ENCODE measurements around the gene CST7.

CST7 gene, protein sequence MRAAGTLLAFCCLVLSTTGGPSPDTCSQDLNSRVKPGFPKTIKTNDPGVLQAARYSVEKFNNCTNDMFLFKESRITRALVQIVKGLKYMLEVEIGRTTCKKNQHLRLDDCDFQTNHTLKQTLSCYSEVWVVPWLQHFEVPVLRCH

DNA sequence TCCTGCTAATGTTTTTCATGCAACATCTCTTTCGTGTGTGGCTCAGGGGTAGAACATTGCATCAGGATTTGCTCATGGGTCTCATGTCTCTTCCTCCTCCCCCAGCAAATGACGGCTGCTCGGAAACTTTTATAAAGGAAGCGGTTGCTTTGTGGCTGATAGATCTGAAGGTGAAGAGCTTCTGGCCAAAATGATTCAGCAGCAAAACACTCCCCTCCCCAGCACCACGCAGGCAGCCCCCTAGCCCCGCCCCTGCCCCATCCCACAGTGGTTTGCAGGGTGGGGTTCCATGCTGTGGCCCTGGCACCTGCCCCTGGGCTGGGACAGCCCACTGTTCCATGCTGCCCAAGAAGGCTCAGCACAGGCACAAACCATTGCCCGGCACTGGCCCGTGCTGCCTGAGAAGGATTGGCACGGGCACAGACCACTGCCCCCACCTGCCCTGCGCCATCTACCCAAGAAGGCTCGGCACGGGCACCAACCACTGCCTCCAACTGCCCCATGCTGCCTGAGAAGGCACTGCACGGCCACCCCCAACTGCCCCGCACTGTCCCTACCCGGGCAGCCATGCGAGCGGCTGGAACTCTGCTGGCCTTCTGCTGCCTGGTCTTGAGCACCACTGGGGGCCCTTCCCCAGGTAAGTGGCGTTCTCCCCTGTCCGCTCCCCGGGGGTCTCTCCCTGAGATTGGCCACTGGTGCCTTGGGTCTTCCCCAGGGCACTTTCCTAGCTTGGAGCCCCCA, at the start of gene CST7:
Gene CST7, plus strand, starts transcription at position 331 of the 741 bp plus-strand sequence. Its CDS starts 237 bp downstream, at position 568.
- Histone ChIP-seq H3K27me3 (ENCODE audit: insufficient read depth, low read length, poor library complexity) (no peaks in the 10 kb centered on the region), H3K9me3 (ENCODE audit: insufficient read depth, low read length, severe bottlenecking) (peaks cover 2% of the 10 kb centered on the region), H3K27ac (ENCODE audit: low read length) (peak within 1 kb of the TSS; percentile 75), H3K4me3 (ENCODE audit: low read depth in 1 of 2, low read length in 2 of 2) (peak within 1 kb of the TSS in 1 of 2 experiments; percentile 10; a peak in 1 of 4 replicates), H4K20me1 (ENCODE audit: insufficient read depth, low read length) (no peaks in the 10 kb centered on the region; the same call in 1 of the 2 replicates), H3K79me2 (ENCODE audit: insufficient read depth, low read length) (no peaks in the 10 kb centered on the region), H3K36me3 (ENCODE audit: insufficient read depth, low read length) (peaks cover 6% of the 10 kb centered on the region; the same call in 1 of the 2 replicates), H3K4me2 (ENCODE audit: insufficient read depth, low read length) (peak within 1 kb of the TSS; percentile 50), H2AFZ (ENCODE audit: low read depth, low read length) (0 out of 2 replicates have a peak within 1 kb of the TSS, but pooled peaks have one; percentile 0), H3K9ac (ENCODE audit: low read depth, low read length) (peak within 1 kb of the TSS; percentile 16; the same call in 1 of the 2 replicates), H3K4me1 (ENCODE audit: insufficient read depth, low read length) (peaks cover 18% of the 10 kb centered on the region)
- DNase-seq, result peak; percentile 95
- peak; percentile 96 for ATAC-seq (ENCODE audit: insufficient read depth, low read depth)
- TF ChIP-seq, protein P1, sequence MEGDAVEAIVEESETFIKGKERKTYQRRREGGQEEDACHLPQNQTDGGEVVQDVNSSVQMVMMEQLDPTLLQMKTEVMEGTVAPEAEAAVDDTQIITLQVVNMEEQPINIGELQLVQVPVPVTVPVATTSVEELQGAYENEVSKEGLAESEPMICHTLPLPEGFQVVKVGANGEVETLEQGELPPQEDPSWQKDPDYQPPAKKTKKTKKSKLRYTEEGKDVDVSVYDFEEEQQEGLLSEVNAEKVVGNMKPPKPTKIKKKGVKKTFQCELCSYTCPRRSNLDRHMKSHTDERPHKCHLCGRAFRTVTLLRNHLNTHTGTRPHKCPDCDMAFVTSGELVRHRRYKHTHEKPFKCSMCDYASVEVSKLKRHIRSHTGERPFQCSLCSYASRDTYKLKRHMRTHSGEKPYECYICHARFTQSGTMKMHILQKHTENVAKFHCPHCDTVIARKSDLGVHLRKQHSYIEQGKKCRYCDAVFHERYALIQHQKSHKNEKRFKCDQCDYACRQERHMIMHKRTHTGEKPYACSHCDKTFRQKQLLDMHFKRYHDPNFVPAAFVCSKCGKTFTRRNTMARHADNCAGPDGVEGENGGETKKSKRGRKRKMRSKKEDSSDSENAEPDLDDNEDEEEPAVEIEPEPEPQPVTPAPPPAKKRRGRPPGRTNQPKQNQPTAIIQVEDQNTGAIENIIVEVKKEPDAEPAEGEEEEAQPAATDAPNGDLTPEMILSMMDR (IDR thresholded peaks at IDR 0.05; ENCODE audit: borderline replicate concordance, extremely low read depth, low read length, poor library complexity, severe bottlenecking), result no peak
- TF ChIP-seq EZH2 (IDR thresholded peaks at IDR 0.05; ENCODE audit: borderline replicate concordance, low read depth, low read length, severe bottlenecking), result no peak

DNA sequence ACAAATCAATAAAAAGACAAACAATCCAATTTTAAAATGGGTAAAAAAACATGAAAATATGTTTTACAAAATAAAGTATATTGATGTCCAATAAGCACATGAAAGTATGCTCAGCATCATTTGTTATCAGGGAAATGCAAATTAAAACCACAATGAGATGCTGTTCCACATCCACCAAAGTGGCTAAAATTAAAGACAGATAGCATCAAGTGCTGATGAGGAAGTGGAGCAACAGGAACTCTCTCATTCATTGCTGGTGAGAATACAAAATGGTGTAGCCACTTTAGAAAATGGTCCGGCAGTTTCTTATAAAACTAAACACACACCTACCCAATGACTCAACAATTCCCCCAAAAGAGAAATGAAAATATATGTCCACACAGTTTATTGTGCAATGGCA, 42.3 kb upstream of the CST7 start:
- ATAC-seq (ENCODE audit: insufficient read depth, low read depth), result no peak
- Histone ChIP-seq H3K9ac (ENCODE audit: low read depth, low read length) (no peak overlapping the region), H3K4me2 (ENCODE audit: insufficient read depth, low read length) (no peak overlapping the region), H3K79me2 (ENCODE audit: insufficient read depth, low read length) (no peaks in the 10 kb centered on the region), H4K20me1 (ENCODE audit: insufficient read depth, low read length) (no peaks in the 10 kb centered on the region), H2AFZ (ENCODE audit: low read depth, low read length) (no peak overlapping the region), H3K27ac (ENCODE audit: low read length) (no peak overlapping the region), H3K4me1 (ENCODE audit: insufficient read depth, low read length) (no peaks in the 10 kb centered on the region), H3K36me3 (ENCODE audit: insufficient read depth, low read length) (no peaks in the 10 kb centered on the region), H3K27me3 (ENCODE audit: insufficient read depth, low read length, poor library complexity) (no peaks in the 10 kb centered on the region), H3K4me3 (ENCODE audit: low read depth in 1 of 2, low read length in 2 of 2) (no peak overlapping the region), H3K9me3 (ENCODE audit: insufficient read depth, low read length, severe bottlenecking) (peaks cover 18% of the 10 kb centered on the region)
- DNase-seq, result no peak
- no peak for TF ChIP-seq EZH2 (IDR thresholded peaks at IDR 0.05; ENCODE audit: borderline replicate concordance, low read depth, low read length, severe bottlenecking)
- TF ChIP-seq, protein P1 (IDR thresholded peaks at IDR 0.05; ENCODE audit: borderline replicate concordance, extremely low read depth, low read length, poor library complexity, severe bottlenecking), result no peak

DNA sequence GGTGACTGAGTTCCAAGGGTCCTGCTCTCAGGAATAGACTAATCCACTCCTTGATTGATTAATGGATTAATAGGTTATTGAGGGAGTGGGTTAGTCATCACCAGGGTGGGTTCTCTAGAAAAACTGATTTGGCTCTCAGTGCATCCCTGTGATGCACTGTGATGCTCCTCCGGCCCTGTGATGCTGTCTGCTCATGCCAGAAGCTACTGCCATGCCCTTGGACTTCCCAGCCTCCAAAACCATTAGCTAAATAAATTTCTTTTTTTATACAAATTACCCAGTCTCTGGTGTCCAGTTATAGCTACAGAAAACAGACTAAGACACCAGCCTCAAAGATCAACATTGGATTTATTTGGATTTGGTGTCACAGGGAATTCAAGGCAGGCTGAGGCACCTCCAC, 40.4 kb upstream of the CST7 start:
- Histone ChIP-seq H3K4me3 (ENCODE audit: low read depth in 1 of 2, low read length in 2 of 2) (no peak overlapping the region), H2AFZ (ENCODE audit: low read depth, low read length) (no peak overlapping the region), H4K20me1 (ENCODE audit: insufficient read depth, low read length) (no peaks in the 10 kb centered on the region), H3K9me3 (ENCODE audit: insufficient read depth, low read length, severe bottlenecking) (peaks cover 18% of the 10 kb centered on the region), H3K79me2 (ENCODE audit: insufficient read depth, low read length) (no peaks in the 10 kb centered on the region), H3K4me1 (ENCODE audit: insufficient read depth, low read length) (no peaks in the 10 kb centered on the region), H3K27ac (ENCODE audit: low read length) (no peak overlapping the region), H3K4me2 (ENCODE audit: insufficient read depth, low read length) (no peak overlapping the region), H3K9ac (ENCODE audit: low read depth, low read length) (no peak overlapping the region), H3K27me3 (ENCODE audit: insufficient read depth, low read length, poor library complexity) (no peaks in the 10 kb centered on the region), H3K36me3 (ENCODE audit: insufficient read depth, low read length) (no peaks in the 10 kb centered on the region)
- no peak for ATAC-seq (ENCODE audit: insufficient read depth, low read depth)
- DNase-seq, result no peak
- no peak for TF ChIP-seq EZH2 (IDR thresholded peaks at IDR 0.05; ENCODE audit: borderline replicate concordance, low read depth, low read length, severe bottlenecking)
- TF ChIP-seq, protein P1 (IDR thresholded peaks at IDR 0.05; ENCODE audit: borderline replicate concordance, extremely low read depth, low read length, poor library complexity, severe bottlenecking), result no peak

Measured in DND-41 (cell line).